Placental pericyte (primary cell): ENCODE measurements around the gene GHRHR. TPM values are rescaled to one million over a fixed set of nuclear protein-coding genes. Genes with fewer than 3 reads are reported as not detected.

Experiments
- total RNA-seq: library from RNA; depleted of rRNA; stranded (reverse); fragments of >200 nt; gene quantifications from 2 replicates; pipeline ENCODE4 v1.2.3, GENCODE V29; 2012

GHRHR gene
- total RNA-seq: not detected in 2 replicates

DNA sequence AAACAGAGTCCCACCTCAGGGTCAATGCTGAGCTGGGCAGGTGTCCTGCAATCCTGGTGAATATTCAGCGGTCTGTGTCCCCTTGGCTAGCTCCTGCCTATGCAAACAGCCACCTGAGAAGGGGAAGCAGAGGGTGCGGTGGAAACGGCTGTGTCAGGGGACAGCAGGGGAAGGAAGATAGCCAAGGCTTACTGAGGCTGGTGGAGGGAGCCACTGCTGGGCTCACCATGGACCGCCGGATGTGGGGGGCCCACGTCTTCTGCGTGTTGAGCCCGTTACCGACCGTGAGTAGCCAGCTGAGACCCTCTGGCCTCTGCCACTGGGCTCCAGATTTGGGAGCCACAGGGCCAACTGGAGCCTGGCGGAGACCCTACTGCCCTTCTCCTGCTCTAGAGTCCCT, at the start of gene GHRHR:
Gene GHRHR (plus strand): TSS at position 112 of the 400 bp plus-strand sequence. CDS start 116 bp downstream, at position 228.

Other genes with a start within 250 kb of the GHRHR start
- gene INMT, start 211.8 kb upstream of the GHRHR start, total RNA-seq: 1.1 and 17.8 TPM in 2 replicates
- 6.6 and 18.3 TPM in 2 replicates for gene MINDY4, start 192.5 kb upstream of the GHRHR start, total RNA-seq
- 2.6 and 3.9 TPM in 2 replicates for gene AQP1, start 52.1 kb upstream of the GHRHR start, total RNA-seq
- not detected in 2 replicates for gene ADCYAP1R1, start 88.4 kb downstream of the GHRHR start, total RNA-seq